HFF-Myc (cell line): Measurements from ENCODE around the gene SMARCA4.

Experiments
- DNase-seq: peaks from one replicate; pipeline ENCODE4 v3.0.0-alpha.2; 2011; ENCODE audit warnings: low read depth; ENCODE audit errors: extremely low read depth
- H3K4me3 ChIP-seq: replicated peaks from 2 replicates; pipeline ENCODE4 v1.5.1; 2011; ENCODE audit warnings: low read depth, mild to moderate bottlenecking, control low read depth, low read length
- CTCF ChIP-seq: IDR thresholded peaks from 2 replicates; pipeline ENCODE4 v1.5.1; 2012; ENCODE audit warnings: mild to moderate bottlenecking, low read depth, low read length, control low read depth; ENCODE audit errors: missing control alignments

SMARCA4 gene

GRCh38 chr19:11105014-11105636 lies 144.3 kb downstream of the SMARCA4 start:
- no peak for DNase-seq
- H3K4me3 ChIP-seq = no peak overlapping the region
- TF ChIP-seq CTCF = no peak

- DNase-seq = no peak
- no peak overlapping the region for H3K4me3 ChIP-seq
- no peak for TF ChIP-seq CTCF
Measured at GRCh38 chr19:11106477-11106876, 145.6 kb downstream of the SMARCA4 start.

GRCh38 chr19:11108746-11109145 lies 147.9 kb downstream of the SMARCA4 start:
- H3K4me3 ChIP-seq = no peak overlapping the region
- TF ChIP-seq CTCF = no peak
- DNase-seq = no peak

GRCh38 chr19:11111117-11111770 lies 150.4 kb downstream of the SMARCA4 start:
- no peak for TF ChIP-seq CTCF
- no peak overlapping the region for H3K4me3 ChIP-seq
- no peak for DNase-seq

- DNase-seq = no peak
- H3K4me3 ChIP-seq = no peak overlapping the region
- no peak for TF ChIP-seq CTCF
Measured at GRCh38 chr19:11111771-11112144, 150.9 kb downstream of the SMARCA4 start.
